K562 (cell line): ENCODE results near the gene TASP1. TPM values are rescaled to one million over a fixed set of nuclear protein-coding genes. Genes with fewer than 3 reads are reported as not detected.

ENCODE experiments used
- ATAC-seq: fragments of 200-7000 bp; cut with Tn5 transposase; 3 replicates; pipeline ENCODE4 v1.9.1; 2020; ENCODE audit warnings: moderate library complexity
- BruUV-seq: library from RNA; stranded (reverse); fragments of 400-500 nt; replicated peaks from 2 replicates; lab custom pipeline; 2021; lab: Mats Ljungman, UMichigan
- CTCF ChIA-PET: fragments of 300-600 bp; formaldehyde crosslinking; extraction: SDS; loops from one replicate; lab custom pipeline; 2021; ENCODE audit warnings: low intra/inter-chr PET ratio; lab: Yijun Ruan, JAX
- POLR2A ChIA-PET: fragments of 300-600, 350-650 bp; sonication (Branson Sonifier 250); formaldehyde crosslinking; extraction: SDS; loops from one replicate; lab custom pipeline; 2021; ENCODE audit warnings: antibody characterized with exemption, inconsistent platforms; lab: Yijun Ruan, JAX
- DNase-seq, 4 experiments: peaks; one replicate each; pipeline versions ENCODE4 v3.0.0 to v3.0.0-alpha.2; 2011 to 2018; ENCODE audit warnings: low spot score in 3 of 4, mixed read lengths in 3 of 4; ENCODE audit errors: extremely low read depth in 1 of 4
- FAIRE-seq: peaks from 2 replicates; lab custom pipeline; 2011; peaks lifted over from hg19 to GRCh38; lab: Jason Lieb, UNC
- H2AFZ ChIP-seq: 2 replicates; pipeline ENCODE4 v1.6.0; 2011; ENCODE audit warnings: low read depth, low read length, control low read depth, inconsistent platforms
- H3K27ac ChIP-seq: fragments of 200-600 bp; 3 replicates; pipeline ENCODE4 v1.8.0; 2011; ENCODE audit warnings: low read depth, mild to moderate bottlenecking, control low read depth, inconsistent platforms, low read length, moderate library complexity, mixed read lengths; ENCODE audit errors: extremely low read depth
- H3K27me3 ChIP-seq, 2 experiments: fragments of 300-600 bp in 1 of 2; 2 replicates in 1 of 2; 3 replicates in 1 of 2; pipeline versions ENCODE4 v1.6.0 to v1.8.0; 2011; ENCODE audit warnings: inconsistent platforms in 2 of 2, low read length in 2 of 2, mild to moderate bottlenecking in 1 of 2, mixed read lengths in 1 of 2, moderate library complexity in 1 of 2; ENCODE audit not compliant: control insufficient read depth in 2 of 2, insufficient read depth in 2 of 2
- H3K36me3 ChIP-seq: fragments of 300-600 bp; 3 replicates; pipeline ENCODE4 v1.8.0; 2011; ENCODE audit warnings: mild to moderate bottlenecking, low read length, inconsistent platforms; ENCODE audit not compliant: control insufficient read depth, insufficient read depth
- H3K4me1 ChIP-seq, 2 experiments: fragments of 200-600 bp in 1 of 2; replicated peaks in 1 of 2; 2 replicates in 1 of 2; 3 replicates in 1 of 2; pipeline versions ENCODE4 v1.5.1 to v1.8.0; 2011; ENCODE audit warnings: inconsistent platforms in 2 of 2, low read length in 2 of 2, mild to moderate bottlenecking in 1 of 2, mixed read lengths in 1 of 2, moderate library complexity in 1 of 2; ENCODE audit not compliant: control insufficient read depth in 2 of 2, insufficient read depth in 2 of 2
- H3K4me2 ChIP-seq: 2 replicates; pipeline ENCODE4 v1.6.1; 2011; ENCODE audit warnings: low read length, control low read depth, inconsistent platforms, mixed read lengths; ENCODE audit not compliant: insufficient read depth
- H3K4me3 ChIP-seq: fragments of 200-600 bp; sonication (generic), shearing (Covaris generic); 2 replicates; pipeline ENCODE4 v1.5.1; 2016; ENCODE audit warnings: control low read depth, inconsistent platforms
- H3K79me2 ChIP-seq: fragments of 200-600 bp; 3 replicates; pipeline ENCODE4 v1.8.0; 2011; ENCODE audit warnings: low read length, inconsistent platforms; ENCODE audit not compliant: control insufficient read depth, insufficient read depth
- H3K9ac ChIP-seq, 2 experiments: 2 replicates each; pipeline versions ENCODE4 v1.6.0 to v1.6.1; 2011; ENCODE audit warnings: low read depth in 2 of 2, low read length in 2 of 2, control low read depth in 1 of 2, inconsistent platforms in 1 of 2, mild to moderate bottlenecking in 1 of 2, mixed read lengths in 1 of 2; ENCODE audit not compliant: insufficient read depth in 1 of 2
- H3K9me1 ChIP-seq: one replicate; pipeline ENCODE4 v1.6.0; 2011; ENCODE audit warnings: inconsistent platforms, mild to moderate bottlenecking, low read length, moderate library complexity; ENCODE audit not compliant: control insufficient read depth, insufficient read depth
- H3K9me3 ChIP-seq: replicated peaks from 2 replicates; pipeline ENCODE4 v1.5.1; 2011; ENCODE audit warnings: low read depth, low read length, inconsistent platforms; ENCODE audit not compliant: control insufficient read depth, insufficient read depth
- H4K20me1 ChIP-seq: replicated peaks from 2 replicates; pipeline ENCODE4 v1.6.1; 2011; ENCODE audit warnings: low read length, inconsistent platforms, mixed read lengths; ENCODE audit not compliant: control insufficient read depth, insufficient read depth
- BRD9 ChIP-seq: fragments of 450-650 bp; IDR thresholded peaks from 2 replicates; pipeline ENCODE4 v1.6.1; 2018; ENCODE audit warnings: low read depth; ENCODE audit not compliant: partially characterized antibody
- CHD1 ChIP-seq: fragments of 200-600 bp; sonication (generic); IDR thresholded peaks from one replicate; pipeline ENCODE4 v1.6.1; 2012; ENCODE audit warnings: mild to moderate bottlenecking, moderate library complexity, low read length, inconsistent platforms
- ERF ChIP-seq: fragments of 450-650 bp; formaldehyde crosslinking; IDR thresholded peaks from 2 replicates; pipeline ENCODE4 v1.4.0; 2020; ENCODE audit warnings: mild to moderate bottlenecking, mixed read lengths
- HDAC2 ChIP-seq: fragments of 450-650 bp; IDR thresholded peaks from 2 replicates; pipeline ENCODE4 v1.6.1; 2016; ENCODE audit warnings: mild to moderate bottlenecking
- HMG20B ChIP-seq: fragments of 250-450 bp; sonication (Bioruptor Pico); IDR thresholded peaks from 2 replicates; pipeline ENCODE4 v1.5.0; 2021; ENCODE audit warnings: mild to moderate bottlenecking
- MAZ ChIP-seq, 2 experiments: fragments of 450-650 bp in 1 of 2; sonication (generic) in 1 of 2; formaldehyde crosslinking; IDR thresholded peaks in 1 of 2; conservative IDR thresholded peaks in 1 of 2; 2 replicates each; pipeline versions ENCODE4 v1.4.0 to v1.5.0; 2020; ENCODE audit warnings: mild to moderate bottlenecking in 1 of 2, missing genetic modification reagents in 1 of 2
- NUFIP1 ChIP-seq: fragments of 450-650 bp; IDR thresholded peaks from 2 replicates; pipeline ENCODE4 v1.6.1; 2018; ENCODE audit not compliant: partially characterized antibody
- PML ChIP-seq: IDR thresholded peaks from 2 replicates; pipeline ENCODE4 v1.6.1; 2012; ENCODE audit warnings: low read length, inconsistent platforms
- POLR2AphosphoS5 ChIP-seq: IDR thresholded peaks from 2 replicates; pipeline ENCODE4 v1.6.1; 2011; ENCODE audit warnings: mild to moderate bottlenecking, low read depth, low read length, moderate library complexity; ENCODE audit not compliant: control insufficient read depth, insufficient read depth
- POLR2B ChIP-seq: fragments of 450-650 bp; IDR thresholded peaks from 2 replicates; pipeline ENCODE4 v1.6.1; 2018; ENCODE audit warnings: low read depth; ENCODE audit not compliant: partially characterized antibody
- POLR3A ChIP-seq: IDR thresholded peaks from 2 replicates; pipeline ENCODE4 v1.6.1; 2011; ENCODE audit warnings: borderline replicate concordance, mild to moderate bottlenecking, moderate library complexity; ENCODE audit not compliant: insufficient read length, insufficient read depth; ENCODE audit errors: extremely low read depth
- RFX1 ChIP-seq: fragments of 450-650 bp; IDR thresholded peaks from 2 replicates; pipeline ENCODE4 v1.6.1; 2016; ENCODE audit warnings: mild to moderate bottlenecking, moderate library complexity
- ZNF316 ChIP-seq: fragments of 450-650 bp; IDR thresholded peaks from 2 replicates; pipeline ENCODE4 v1.6.1; 2016
- ZNF57 ChIP-seq: fragments of 450-650 bp; formaldehyde crosslinking; IDR thresholded peaks from 2 replicates; pipeline ENCODE4 v1.4.0; 2020; ENCODE audit warnings: mild to moderate bottlenecking, moderate library complexity
- WGBS: fragments of 100-300 bp; shearing (Covaris generic); methylation state at CpG from one replicate; pipeline ENCODE4 v1.1.6; 2016; ENCODE audit warnings: low coverage, mixed read lengths; ENCODE audit not compliant: insufficient coverage; ENCODE audit errors: missing lambda C conversion rate; 5-methylcytosine and 5-hydroxymethylcytosine counted together
- in situ Hi-C: fragments of 300-500 bp; cut with MboI; formaldehyde crosslinking; loops from 4 replicates; pipeline ENCODE4 v1.15.0; 2018; ENCODE audit warnings: inconsistent platforms, mixed read lengths
- intact Hi-C: fragments of 100-400 bp; cut with micrococcal nuclease; formaldehyde crosslinking; loops from 2 replicates; pipeline ENCODE4 v1.14.2; 2022
- polyA plus RNA-seq, 8 experiments: library from polyadenylated mRNA; depleted of rRNA in 4 of 8; stranded (reverse) in 5 of 8; unstranded in 3 of 8; fragments of >200 nt; fragmentation: Nextera tagmentation in 2 of 8; fragmentation: Illumina TruSeq in 1 of 8; extraction: Ambion mirVana in 2 of 8; extraction: Trizol in 1 of 8; gene quantifications; 2 replicates each; pipeline versions ENCODE4 v1.2.1 to v1.2.3, GENCODE V29; 2011 to 2014; ENCODE audit warnings: inconsistent platforms in 1 of 8, missing spikeins in 1 of 8
- total RNA-seq, 7 experiments: library from RNA; depleted of rRNA in 6 of 7; stranded (reverse); fragments of >200 nt in 6 of 7; fragmentation: Illumina TruSeq in 2 of 7; extraction: Trizol in 2 of 7; gene quantifications; 2 replicates each; pipeline versions ENCODE4 v1.2.1 to v1.2.3, GENCODE V29; 2011 to 2021; ENCODE audit warnings: low replicate concordance in 1 of 7
- TF ChIP-seq, protein P1 (sequence below): sonication (generic); IDR thresholded peaks from 2 replicates; pipeline ENCODE4 v1.6.1; 2016
- TF ChIP-seq, protein P2 (sequence below): IDR thresholded peaks from 2 replicates; pipeline ENCODE4 v1.6.1; 2016; ENCODE audit warnings: missing genetic modification characterization, missing compliant biosample characterization

Gene TASP1
- total and polyA plus RNA-seq, 9 of the 15 experiments (the other 6 are each of a cell fraction or from before 2014, with no cell fraction given), result 3.7 to 10.6 (median 6.4) TPM

DNA sequence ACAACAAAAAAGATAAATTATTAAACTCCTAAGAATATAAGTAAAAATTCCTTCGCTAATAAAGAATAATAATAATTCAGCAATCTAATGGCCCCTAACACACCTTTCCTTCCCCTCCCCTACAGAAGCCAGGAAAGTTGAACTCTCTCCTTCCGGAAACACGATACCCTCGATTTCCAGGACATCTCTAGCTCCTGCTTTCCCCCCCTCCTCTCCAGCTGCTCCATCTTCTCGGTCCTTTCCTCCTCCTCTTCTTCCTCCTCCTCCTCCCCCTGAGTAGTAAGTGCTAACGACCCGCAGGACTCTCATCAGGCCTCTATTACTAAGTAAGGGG lies 603 bp downstream of the TASP1 start:
- FAIRE-seq, result no peak
- 0% methylated on average over 4 of the region's 7 CpGs for WGBS
- no peaks in the 10 kb centered on the region for H4K20me1 ChIP-seq

DNA sequence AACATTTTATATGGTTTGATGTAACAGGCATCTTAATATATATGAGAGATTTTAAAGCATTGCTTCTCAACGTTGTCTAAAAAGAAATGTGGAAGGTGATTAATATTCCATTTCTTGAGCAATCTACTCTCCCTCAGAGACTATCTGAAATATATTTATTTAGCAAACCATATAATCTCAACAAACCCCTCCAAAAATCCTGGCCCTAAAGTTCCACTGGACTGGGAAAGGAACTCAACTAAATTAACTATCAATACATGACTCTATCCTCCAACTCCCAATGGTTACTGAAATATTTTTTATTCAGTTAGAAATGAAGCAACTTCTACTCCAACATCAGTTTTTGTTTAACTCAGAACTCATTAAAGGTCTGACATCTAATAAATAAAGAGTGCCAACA lies 6.3 kb downstream of the TASP1 start:
- POLR2A ChIA-PET, result no interaction called here
- Histone ChIP-seq H3K9me1 (no peaks in the 10 kb centered on the region), H3K79me2 (peaks cover 30% of the 10 kb centered on the region), H3K4me1 (no peaks in the 10 kb centered on the region; a peak in 1 of 5 replicates), H3K4me2 (no peak overlapping the region), H4K20me1 (no peaks in the 10 kb centered on the region), H3K27ac (no peak overlapping the region)
- no peak for FAIRE-seq
- intact Hi-C loops, result no loop called here
- in situ Hi-C loops, result no loop called here
- BruUV-seq, result no TSS peak
- no peak for TF ChIP-seq POLR2B
- no peak for TF ChIP-seq PML
- TF ChIP-seq ERF (CRISPR knock-in tag), result no peak
- no peak for TF ChIP-seq NUFIP1
- no peak for TF ChIP-seq BRD9
- TF ChIP-seq, protein P1, sequence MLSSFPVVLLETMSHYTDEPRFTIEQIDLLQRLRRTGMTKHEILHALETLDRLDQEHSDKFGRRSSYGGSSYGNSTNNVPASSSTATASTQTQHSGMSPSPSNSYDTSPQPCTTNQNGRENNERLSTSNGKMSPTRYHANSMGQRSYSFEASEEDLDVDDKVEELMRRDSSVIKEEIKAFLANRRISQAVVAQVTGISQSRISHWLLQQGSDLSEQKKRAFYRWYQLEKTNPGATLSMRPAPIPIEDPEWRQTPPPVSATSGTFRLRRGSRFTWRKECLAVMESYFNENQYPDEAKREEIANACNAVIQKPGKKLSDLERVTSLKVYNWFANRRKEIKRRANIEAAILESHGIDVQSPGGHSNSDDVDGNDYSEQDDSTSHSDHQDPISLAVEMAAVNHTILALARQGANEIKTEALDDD, result no peak
- TF ChIP-seq RFX1, result no peak
- TF ChIP-seq ZNF57, result no peak
- no peak for TF ChIP-seq MAZ (CRISPR knock-in tag; conservative IDR thresholded peaks at IDR 0.05 in 1 of 2, IDR thresholded peaks at IDR 0.05 in 1 of 2)
- TF ChIP-seq HMG20B, result no peak
- TF ChIP-seq CHD1, result no peak
- no peak for TF ChIP-seq ZNF316
- TF ChIP-seq POLR2AphosphoS5, result no peak
- TF ChIP-seq, all 486 proteins: peak for 0
- peaks cover 3% of the 10 kb centered on the region; the same call in 1 of the 3 replicates for H3K36me3 ChIP-seq
- H3K27me3 ChIP-seq, result no peaks in the 10 kb centered on the region
- DNase-seq, result no peak
- no peaks in the 10 kb centered on the region for H3K9me3 ChIP-seq
- no peak overlapping the region for H3K4me3 ChIP-seq
- 38% methylated on average over 1 of the region's 1 CpG for WGBS
- ATAC-seq, result no peak
- H2AFZ ChIP-seq, result no peak overlapping the region
- H3K9ac ChIP-seq, result no peak overlapping the region
- CTCF ChIA-PET, result no interaction called here

More for the DNA sequence above, 603 bp downstream of the TASP1 start:
- CTCF ChIA-PET, result no interaction called here
- Histone ChIP-seq H3K4me2 (peak overlapping the region; percentile 83), H3K4me1 (no peaks in the 10 kb centered on the region; a peak in 3 of 5 replicates), H3K4me3 (peak overlapping the region; percentile 93), H3K27ac (peak overlapping the region; percentile 63), H3K27me3 (no peaks in the 10 kb centered on the region), H3K9me3 (no peaks in the 10 kb centered on the region), H2AFZ (peak overlapping the region; percentile 99), H3K9ac (peak overlapping the region; percentile 69 to 89), H3K79me2 (peaks cover 33% of the 10 kb centered on the region), H3K36me3 (no peaks in the 10 kb centered on the region), H3K9me1 (no peaks in the 10 kb centered on the region)
- in situ Hi-C loops, result no loop called here
- TF ChIP-seq HDAC2 (0 out of 2 replicates have a peak, but pooled peaks have one; percentile 14), POLR3A (no peak)
- TF ChIP-seq, protein P2, sequence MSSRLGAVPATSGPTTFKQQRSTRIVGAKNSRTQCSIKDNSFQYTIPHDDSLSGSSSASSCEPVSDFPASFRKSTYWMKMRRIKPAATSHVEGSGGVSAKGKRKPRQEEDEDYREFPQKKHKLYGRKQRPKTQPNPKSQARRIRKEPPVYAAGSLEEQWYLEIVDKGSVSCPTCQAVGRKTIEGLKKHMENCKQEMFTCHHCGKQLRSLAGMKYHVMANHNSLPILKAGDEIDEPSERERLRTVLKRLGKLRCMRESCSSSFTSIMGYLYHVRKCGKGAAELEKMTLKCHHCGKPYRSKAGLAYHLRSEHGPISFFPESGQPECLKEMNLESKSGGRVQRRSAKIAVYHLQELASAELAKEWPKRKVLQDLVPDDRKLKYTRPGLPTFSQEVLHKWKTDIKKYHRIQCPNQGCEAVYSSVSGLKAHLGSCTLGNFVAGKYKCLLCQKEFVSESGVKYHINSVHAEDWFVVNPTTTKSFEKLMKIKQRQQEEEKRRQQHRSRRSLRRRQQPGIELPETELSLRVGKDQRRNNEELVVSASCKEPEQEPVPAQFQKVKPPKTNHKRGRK, result 0 out of 2 replicates have a peak, but pooled peaks have one; percentile 18
- peak in 2 of 4 experiments; percentile 11 to 34 for DNase-seq
- BruUV-seq, result no TSS peak
- no peak for ATAC-seq
- intact Hi-C loops, result no loop called here
- POLR2A ChIA-PET, result no interaction called here
